Calu3 (cell line): ENCODE data around the gene CNFN. TPM values are rescaled to one million over a fixed set of nuclear protein-coding genes. Genes with fewer than 3 reads are reported as not detected.

ENCODE experiments used
- microRNA-seq: library from miRNA; unstranded; fragments of <30 nt; microRNA quantifications from one replicate; pipeline ENCODE4 v1.2.0, GENCODE V29; 2022
- total RNA-seq: library from RNA; stranded (reverse); gene quantifications from 2 replicates; pipeline ENCODE4 v1.2.3, GENCODE V29; 2022

The CNFN gene
- total RNA-seq, 1 experiment from 2014 or later: 1.6 TPM

Small RNA genes within 50 kb of the gene (microRNA-seq; reads per million reads assigned to microRNA genes)
- gene MIR8077: not detected

Other genes with a start within 250 kb of the CNFN start
- gene DEDD2, start 172.6 kb downstream of the CNFN start, total RNA-seq: 67.5 and 78.3 TPM in 2 replicates
- 25.4 and 32.3 TPM in 2 replicates for gene ZNF526, start 170.0 kb downstream of the CNFN start, total RNA-seq
- gene GSK3A, start 147.7 kb downstream of the CNFN start, total RNA-seq: 58.8 and 60.6 TPM in 2 replicates
- gene ERF, start 135.2 kb downstream of the CNFN start, total RNA-seq: 100 and 124 TPM in 2 replicates
- gene CIC, start 121.0 kb downstream of the CNFN start, total RNA-seq: 72.6 and 75.5 TPM in 2 replicates
- 1.7 and 2.4 TPM in 2 replicates for gene PRR19, start 88.2 kb downstream of the CNFN start, total RNA-seq
- 68.3 and 72.4 TPM in 2 replicates for gene PAFAH1B3, start 87.7 kb downstream of the CNFN start, total RNA-seq
- gene TMEM145, start 77.0 kb downstream of the CNFN start, total RNA-seq: 1.5 and 3.1 TPM in 2 replicates
- 32.0 and 35.0 TPM in 2 replicates for gene MEGF8, start 64.7 kb downstream of the CNFN start, total RNA-seq
- 17.1 and 22.0 TPM in 2 replicates for gene LIPE, start 37.1 kb upstream of the CNFN start, total RNA-seq
- 3.8 and 4.0 TPM in 2 replicates for gene CXCL17, start 52.6 kb upstream of the CNFN start, total RNA-seq
- 132 and 159 TPM in 2 replicates for gene CEACAM1, start 138.2 kb upstream of the CNFN start, total RNA-seq
- not detected in 2 replicates for gene CEACAM8, start 204.6 kb upstream of the CNFN start, total RNA-seq